HG03097 (cell line): ENCODE data around the gene CRELD1.
"Not testable (repeated sequence)": the region's sequence is repeated elsewhere in the genome, so short reads cannot be mapped to it uniquely, and the experiment has no call there.

Source experiments
- ATAC-seq: cut with Tn5 transposase; IDR thresholded peaks from one replicate; pipeline ENCODE4 v1.9.1; 2021; ENCODE audit not compliant: unreplicated experiment, low FRiP score

Gene CRELD1

DNA sequence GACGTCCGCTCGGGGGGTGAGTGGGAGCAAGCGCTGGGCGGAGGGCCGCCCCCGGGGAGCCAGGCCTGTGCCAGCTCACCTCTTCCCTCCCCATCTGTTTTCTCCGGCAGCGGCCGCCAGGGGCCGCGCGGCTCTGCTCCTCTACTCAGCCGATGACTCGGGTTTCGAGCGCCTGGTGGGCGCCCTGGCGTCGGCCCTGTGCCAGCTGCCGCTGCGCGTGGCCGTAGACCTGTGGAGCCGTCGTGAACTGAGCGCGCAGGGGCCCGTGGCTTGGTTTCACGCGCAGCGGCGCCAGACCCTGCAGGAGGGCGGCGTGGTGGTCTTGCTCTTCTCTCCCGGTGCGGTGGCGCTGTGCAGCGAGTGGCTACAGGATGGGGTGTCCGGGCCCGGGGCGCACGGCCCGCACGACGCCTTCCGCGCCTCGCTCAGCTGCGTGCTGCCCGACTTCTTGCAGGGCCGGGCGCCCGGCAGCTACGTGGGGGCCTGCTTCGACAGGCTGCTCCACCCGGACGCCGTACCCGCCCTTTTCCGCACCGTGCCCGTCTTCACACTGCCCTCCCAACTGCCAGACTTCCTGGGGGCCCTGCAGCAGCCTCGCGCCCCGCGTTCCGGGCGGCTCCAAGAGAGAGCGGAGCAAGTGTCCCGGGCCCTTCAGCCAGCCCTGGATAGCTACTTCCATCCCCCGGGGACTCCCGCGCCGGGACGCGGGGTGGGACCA lies 632 bp upstream of the CRELD1 start:
- ATAC-seq: peak; percentile 60

DNA sequence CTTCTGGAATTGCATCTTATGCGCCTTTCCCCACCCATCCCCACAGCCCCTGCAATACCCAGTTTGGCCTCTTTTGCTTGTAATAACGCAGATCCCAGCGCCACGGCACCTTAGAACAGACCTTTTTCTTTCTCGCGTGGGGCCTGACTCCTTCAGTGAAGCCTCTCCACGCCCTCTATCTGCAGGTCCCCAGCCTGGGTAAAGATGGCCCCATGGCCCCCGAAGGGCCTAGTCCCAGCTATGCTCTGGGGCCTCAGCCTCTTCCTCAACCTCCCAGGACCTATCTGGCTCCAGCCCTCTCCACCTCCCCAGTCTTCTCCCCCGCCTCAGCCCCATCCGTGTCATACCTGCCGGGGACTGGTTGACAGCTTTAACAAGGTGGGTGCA lies 594 bp downstream of the CRELD1 start:
- ATAC-seq: no peak

DNA sequence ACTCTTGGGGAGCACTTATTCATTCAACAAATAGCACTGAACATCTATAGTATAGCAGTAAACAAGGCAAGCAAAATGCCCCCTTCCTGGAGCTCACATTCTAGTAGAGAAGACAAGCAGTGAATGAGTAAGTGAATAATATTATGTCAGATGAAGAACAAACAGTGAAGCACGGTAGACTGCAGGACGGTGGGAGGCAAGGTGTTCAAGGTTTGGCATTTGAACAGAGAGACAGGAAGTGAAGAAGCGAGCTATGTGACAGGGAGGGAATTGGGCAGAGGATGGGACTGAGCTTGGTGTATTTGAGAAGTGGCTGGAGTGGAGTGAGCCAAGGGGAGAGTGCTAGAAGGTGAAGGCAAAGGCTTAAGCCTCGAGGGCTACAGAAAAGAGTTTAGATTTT lies 1.4 kb downstream of the CRELD1 start:
- ATAC-seq: no peak

DNA sequence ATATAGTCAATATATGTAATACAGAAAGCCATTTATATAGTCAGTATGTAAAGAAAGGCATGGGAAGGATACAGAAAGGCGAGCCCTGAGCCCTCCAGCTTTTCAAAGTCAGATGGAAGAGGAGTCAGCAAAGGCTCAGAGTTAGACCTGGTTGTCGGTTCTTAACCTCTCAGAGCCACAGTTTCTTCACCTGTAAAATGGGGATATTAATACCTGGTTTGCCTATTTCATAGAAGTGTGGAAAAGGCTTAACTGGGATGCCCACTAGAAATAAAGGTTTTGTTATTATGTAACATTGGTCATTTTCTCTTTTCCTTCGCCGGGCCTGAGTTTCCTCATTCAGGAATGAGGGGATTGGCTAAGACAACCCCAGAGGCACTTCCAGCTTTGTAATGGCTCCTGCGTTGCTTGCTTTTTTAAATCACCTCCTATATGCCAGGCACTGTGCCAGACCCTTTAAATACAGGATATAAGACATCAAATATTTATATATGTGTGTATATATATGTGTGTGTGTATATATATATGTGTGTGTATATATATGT lies 2.4 kb downstream of the CRELD1 start:
- no peak for ATAC-seq

DNA sequence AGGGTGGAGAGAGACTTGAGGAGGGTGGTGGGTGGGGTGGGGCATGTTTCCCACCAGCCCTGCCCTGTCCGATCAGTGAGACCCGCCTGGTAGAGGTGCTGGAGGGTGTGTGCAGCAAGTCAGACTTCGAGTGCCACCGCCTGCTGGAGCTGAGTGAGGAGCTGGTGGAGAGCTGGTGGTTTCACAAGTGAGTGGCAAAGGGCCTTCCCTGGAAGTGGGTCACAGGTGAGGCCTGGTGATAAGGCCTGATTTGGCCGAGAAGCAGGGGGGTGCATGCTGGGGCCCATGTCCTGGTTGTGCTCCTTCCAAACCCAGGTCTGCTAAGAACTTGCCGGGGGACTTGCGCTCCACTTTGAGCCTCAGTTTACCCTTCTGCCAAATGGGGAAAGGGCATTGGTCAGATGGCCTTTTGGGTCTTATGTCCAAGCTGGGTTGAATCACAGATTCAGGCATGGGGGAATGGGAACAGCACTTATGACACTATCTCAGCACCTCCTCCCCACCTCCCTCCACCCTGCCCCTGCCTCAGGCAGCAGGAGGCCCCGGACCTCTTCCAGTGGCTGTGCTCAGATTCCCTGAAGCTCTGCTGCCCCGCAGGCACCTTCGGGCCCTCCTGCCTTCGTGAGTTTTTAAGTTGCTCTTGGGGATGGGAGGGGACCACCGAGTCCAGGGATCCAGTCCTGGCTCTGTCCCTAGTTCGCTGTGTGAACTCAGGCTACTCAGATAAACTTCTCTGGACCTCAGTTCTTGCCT lies 4.0 kb downstream of the CRELD1 start:
- ATAC-seq: no peak

DNA sequence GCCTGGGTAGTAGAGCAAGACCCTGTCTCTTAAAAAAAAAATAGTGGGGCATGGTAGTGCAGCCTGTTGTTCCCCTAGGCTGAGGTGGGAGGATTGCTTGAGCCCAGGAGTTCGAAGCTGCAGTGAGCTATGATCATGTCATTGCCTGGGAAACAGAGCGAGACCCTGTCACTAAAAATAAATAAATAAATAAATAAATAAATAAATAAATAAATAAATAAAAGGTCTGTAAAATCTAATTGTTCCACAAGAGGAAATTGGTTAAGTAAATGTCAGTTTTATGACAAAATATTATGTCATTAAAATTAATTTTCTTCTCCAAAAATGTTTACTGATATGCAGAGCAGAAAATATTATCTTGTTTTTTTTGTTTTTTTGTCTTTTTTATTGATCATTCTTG lies 5.3 kb downstream of the CRELD1 start:
- no peak for ATAC-seq

DNA sequence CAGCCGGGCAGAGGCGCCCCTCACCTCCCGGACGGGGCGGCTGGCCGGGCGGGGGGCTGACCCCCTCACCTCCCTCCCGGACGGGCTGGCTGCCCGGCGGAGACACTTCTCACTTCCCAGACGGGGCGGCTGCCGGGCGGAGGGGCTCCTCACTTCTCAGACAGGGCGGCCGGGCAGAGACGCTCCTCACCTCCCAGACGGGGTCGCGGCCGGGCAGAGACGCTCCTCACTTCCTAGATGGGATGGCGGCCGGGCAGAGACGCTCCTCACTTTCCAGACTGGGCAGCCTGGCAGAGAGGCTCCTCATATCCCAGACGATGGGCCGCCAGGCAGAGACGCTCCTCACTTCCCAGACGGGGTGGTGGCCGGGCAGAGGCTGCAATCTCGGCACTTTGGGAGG lies 6.3 kb downstream of the CRELD1 start:
- not testable (repeated sequence) for ATAC-seq

DNA sequence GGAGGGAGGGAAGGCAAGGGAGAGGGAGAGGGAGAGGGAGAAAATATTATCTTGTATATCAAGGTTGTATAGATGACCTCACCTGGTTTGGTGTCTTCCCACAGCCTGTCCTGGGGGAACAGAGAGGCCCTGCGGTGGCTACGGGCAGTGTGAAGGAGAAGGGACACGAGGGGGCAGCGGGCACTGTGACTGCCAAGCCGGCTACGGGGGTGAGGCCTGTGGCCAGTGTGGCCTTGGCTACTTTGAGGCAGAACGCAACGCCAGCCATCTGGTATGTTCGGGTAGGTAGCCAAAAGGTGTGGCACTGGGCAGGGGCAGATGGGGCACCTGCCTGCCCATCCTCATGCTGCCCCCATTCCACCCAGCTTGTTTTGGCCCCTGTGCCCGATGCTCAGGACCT lies 7.1 kb downstream of the CRELD1 start:
- no peak for ATAC-seq

DNA sequence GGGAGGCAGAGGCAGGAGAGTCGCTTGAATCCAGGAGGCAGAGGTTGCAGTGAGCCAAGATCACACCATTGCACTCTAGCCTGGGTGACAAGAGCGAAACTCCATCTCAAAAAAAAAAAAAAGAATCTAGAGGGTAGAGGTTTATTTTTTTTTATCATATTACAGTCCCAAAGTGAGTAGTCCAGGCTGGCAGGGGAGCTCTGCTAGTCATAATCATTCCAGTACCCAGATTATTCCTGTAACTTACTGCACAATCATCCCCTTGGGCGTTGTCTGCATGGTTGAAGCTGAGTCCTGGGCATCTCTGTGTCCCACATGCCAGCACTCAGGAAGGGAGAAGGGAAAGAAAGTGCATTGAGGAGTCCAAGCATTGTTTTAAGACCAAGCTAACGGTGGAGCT lies 8.5 kb downstream of the CRELD1 start:
- no peak for ATAC-seq

DNA sequence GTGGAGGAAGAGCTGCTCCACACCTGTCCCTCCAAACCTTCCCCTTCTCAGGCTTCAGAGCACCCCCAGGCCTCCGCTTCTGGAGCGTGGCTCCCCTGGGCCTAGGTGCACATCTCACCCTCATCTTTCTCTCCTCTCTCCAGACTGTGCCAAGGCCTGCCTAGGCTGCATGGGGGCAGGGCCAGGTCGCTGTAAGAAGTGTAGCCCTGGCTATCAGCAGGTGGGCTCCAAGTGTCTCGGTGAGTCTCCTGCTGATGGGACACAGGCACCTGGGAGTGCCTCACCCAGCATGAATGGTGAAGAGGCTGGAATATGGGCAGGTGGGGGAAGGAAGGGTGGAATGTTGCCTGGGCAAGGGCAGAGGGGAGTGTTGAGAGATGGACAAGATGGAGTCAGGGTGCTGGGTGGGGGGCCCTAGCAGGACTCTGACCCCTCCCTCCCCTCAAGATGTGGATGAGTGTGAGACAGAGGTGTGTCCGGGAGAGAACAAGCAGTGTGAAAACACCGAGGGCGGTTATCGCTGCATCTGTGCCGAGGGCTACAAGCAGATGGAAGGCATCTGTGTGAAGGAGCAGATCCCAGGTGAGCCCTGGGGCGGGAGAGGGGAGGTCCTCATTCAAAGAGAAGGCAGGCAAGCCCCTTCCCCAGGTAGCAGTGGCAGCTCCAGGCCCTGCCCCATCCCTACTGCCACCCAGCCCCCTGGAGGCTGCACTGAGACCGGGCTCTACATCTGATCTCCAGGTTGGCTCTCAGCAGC lies 9.5 kb downstream of the CRELD1 start:
- no peak for ATAC-seq

DNA sequence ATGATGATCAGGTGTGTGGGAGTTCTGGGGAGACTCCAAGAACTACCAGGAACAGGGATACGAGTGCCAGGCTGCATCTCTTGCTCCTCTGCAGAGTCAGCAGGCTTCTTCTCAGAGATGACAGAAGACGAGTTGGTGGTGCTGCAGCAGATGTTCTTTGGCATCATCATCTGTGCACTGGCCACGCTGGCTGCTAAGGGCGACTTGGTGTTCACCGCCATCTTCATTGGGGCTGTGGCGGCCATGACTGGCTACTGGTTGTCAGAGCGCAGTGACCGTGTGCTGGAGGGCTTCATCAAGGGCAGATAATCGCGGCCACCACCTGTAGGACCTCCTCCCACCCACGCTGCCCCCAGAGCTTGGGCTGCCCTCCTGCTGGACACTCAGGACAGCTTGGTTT lies 10.6 kb downstream of the CRELD1 start:
- ATAC-seq: no peak

DNA sequence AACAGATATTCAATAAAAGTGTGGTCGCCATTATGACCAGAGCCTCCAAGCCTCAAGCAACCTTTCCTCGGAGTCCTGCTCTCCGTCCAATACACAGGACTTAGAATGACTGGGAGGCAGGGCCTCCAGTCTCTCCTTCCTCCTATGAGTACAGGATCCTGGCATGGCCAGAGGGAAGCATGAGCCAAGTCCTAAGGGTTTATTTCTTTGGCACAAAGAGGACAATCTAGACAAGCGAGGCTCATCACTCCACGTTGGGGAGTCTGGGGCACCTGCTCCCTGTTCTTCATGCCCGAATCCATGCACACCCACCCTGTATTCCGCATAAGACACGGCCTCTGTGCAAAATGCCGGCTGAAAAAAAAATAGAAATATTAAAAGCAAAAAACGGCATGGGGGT lies 11.7 kb downstream of the CRELD1 start:
- no peak for ATAC-seq

DNA sequence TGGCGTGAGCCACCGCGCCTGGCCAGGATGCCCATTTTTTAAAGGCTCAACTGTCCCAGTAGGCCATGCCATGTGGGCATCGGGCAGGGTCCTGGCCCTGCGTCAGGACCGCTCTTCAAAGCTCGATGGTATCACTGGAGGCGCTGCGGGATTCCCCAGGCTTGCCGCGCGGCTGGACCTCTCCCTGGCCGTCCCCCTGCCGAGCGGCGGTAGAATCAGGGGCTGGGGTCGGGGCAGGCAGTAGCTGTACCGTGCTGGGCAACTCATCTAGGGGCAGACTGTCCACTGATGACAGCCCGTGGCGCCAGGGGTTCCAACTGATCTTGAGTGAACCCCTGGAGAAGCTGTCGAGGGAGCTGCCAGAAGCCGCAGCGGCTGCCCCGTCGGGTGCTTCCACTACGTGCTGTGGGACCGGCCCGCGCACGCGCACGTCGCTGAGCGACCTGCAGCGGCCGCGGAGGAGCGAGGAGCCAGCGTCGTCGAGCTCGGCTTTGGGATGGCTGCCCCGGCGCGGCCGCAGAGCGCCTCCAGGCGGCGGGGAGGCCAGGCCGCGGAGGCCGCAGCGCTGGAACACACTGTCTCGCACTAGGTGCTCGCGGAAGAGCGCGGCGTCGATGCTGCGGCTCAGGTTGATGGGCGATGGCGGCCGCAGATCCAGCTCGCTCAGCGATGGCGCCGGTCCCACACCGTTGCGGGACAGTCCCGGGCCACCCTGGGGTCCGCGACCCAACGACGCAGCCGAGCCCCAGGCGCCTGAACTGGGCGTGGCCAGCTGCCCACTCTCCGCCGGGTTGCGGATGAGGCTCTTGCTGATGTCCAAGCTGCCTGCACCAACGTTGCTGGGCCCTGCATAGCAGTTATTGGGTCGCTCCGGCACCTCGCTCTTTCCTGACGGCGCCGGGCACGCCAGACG lies 12.7 kb downstream of the CRELD1 start:
- ATAC-seq: no peak

DNA sequence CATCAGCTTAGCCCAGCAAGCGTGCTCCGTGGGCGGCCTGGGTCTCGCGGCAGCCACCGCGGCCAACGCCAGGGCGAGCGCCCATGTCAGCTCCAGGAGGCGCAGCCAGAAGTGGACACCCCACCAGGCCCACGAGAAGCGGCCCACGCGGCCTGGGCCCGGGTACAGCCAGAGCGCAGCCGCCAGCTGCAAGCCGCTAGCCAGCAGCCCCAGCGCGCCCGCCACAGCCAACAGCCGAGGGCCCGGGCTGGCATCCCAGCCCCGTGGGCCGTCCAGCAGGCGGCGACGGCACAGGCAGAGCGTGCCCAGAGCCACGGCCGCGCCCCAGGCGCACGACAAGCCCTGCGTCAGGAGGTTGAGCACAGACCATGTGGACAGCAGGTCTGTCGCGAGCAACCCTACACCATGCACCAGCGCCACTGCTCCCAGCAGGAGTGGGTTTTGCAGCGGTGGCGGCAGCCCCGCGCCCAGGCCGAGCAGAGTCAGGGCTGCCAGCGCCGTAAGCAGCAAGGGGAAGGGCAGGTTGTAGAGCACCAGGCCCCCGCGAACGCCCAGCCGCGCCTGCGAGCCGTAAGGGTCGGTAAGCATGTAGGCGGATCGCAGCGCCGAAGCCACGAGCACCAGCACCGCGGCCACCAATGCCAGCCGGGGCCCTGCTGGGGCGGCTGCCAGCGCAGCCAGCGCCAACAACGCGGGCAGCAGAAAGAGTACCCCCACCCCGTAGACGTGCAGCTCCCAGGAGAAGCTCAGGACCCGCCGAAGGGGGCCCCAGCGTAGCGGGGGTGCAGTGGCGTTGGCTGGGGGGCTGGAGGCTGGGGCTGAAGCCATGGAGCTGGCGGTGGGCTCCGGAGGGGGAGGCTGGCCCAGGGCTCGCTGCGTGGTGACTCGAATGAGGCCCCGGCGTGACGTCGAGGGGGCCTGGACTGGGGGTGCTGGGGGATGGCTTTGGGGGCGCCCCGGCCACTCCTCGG lies 13.7 kb downstream of the CRELD1 start:
- ATAC-seq: no peak

DNA sequence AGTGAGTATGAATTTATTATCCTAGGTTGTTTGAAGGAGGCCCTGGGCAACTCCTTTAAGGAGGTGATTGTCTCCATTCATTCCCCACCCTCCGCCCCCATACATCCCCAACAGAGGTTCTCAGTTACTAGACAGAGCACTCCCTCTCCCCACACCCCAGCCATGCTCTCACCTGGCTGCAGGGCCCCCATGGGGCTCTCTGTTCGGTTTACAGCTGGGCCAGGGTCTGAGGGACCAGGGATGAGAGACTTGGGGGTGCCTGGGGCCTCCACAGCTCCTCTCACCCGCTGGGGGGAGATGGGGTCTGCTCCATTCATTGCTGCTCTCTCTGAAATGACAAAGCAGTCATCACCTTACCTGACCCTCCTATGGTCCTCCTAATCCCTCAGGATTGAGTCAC lies 15.0 kb downstream of the CRELD1 start:
- ATAC-seq: no peak

DNA sequence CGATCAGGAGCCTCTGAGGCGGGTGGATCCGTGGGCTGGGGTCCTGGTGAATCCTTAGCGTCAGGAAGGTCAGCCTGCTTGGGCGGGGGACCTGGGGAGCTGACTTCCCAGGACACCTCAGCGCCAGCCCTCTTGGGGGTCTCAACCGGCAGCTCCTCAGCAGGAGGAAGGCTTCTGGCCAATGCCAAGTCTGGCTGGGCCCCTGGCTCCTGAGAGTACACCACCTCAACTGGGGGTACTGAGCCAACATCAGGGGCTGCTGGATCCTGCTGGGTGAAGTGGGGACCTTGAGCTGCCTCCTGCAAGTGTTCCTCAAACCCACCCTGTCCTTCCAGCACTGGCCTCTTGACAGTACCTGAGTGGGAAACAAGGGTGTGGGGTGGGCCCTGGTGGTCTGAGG lies 15.5 kb downstream of the CRELD1 start:
- ATAC-seq: no peak

DNA sequence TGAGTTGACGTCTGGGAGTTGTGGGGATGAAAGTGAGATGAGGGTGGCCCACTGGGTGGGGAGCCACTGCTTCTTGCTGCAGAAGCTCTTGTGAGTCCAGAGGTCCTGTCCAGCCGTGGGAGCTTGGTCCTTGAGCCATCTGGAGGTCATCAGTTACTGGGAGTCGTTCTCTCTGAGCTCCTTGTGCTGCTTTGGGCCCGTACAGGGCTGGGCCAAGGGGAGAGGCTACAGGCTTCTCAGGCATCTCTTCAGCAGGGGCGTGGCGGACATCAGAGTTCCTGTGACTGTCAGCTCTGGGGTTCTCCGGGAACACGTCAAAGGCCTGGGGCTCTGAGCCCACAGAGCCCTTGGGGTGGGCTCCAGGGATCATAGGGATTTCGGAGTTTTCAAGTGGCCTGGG lies 16.0 kb downstream of the CRELD1 start:
- no peak for ATAC-seq

DNA sequence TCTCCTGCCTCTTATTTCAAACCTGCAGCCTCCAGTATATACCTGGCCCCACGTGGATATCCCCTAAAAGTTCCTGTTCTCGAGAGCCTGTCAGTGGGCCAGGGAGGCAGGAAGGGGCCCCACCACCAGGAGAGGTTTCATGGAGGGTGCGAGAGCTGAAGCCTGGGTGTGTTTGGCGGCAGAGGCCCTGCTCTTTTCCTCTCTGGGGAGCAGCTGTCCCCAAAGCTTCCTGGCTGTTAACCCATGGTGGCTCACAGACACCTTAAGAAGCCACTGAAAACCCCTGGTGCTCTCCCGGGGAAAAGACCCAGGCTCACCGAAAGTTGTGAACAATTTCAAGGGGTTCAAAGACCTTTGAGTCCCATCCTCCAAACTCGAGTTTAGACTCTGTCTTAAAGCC lies 17.5 kb downstream of the CRELD1 start:
- ATAC-seq: no peak

DNA sequence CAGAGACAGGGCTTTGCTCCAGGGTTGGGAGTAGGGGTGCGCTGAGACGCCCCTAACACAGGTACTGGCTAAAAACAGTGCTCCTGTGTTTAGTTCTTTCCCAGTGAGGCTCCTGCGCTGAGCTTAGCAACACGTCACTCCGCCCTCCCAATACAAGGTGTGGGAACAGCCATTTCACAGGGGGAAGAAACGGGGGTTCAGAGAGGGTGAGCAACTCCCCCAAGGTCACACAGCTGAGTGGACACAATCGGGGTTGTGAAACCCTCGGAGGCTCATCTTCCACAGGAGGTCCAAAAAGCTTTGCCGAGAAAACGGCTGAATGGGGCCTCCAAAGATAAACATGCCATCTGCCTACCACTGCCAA lies 17.9 kb downstream of the CRELD1 start:
- ATAC-seq: no peak
